Keratinocyte (primary cell): ENCODE results near the gene TPCN1. TPM values are rescaled to one million over a fixed set of nuclear protein-coding genes. Genes with fewer than 3 reads are reported as not detected.

Source experiments
- DNase-seq: peaks from one replicate; pipeline ENCODE4 v3.0.0-alpha.2; 2011; ENCODE audit warnings: low read depth, missing footprints, low spot score
- FAIRE-seq: peaks from 2 replicates; lab custom pipeline; 2011; peaks lifted over from hg19 to GRCh38; lab: Jason Lieb, UNC
- H2AFZ ChIP-seq: 2 replicates; pipeline ENCODE4 v1.6.0; 2012; ENCODE audit warnings: low read length, control low read depth, inconsistent platforms; ENCODE audit not compliant: control insufficient read depth
- H3K27ac ChIP-seq: 2 replicates; pipeline ENCODE4 v1.5.1; 2011; ENCODE audit warnings: low read length; ENCODE audit not compliant: control insufficient read depth, insufficient read depth
- H3K27me3 ChIP-seq: 3 replicates; pipeline ENCODE4 v1.6.0; 2011; ENCODE audit warnings: low read length; ENCODE audit not compliant: control insufficient read depth, insufficient read depth; ENCODE audit errors: extremely low read depth
- H3K36me3 ChIP-seq, 2 experiments: 2 replicates in 1 of 2; 3 replicates in 1 of 2; pipeline ENCODE4 v1.5.1; 2011; ENCODE audit warnings: low read length in 2 of 2, mild to moderate bottlenecking in 1 of 2; ENCODE audit not compliant: control insufficient read depth in 2 of 2, insufficient read depth in 2 of 2; ENCODE audit errors: extremely low read depth in 1 of 2
- H3K4me1 ChIP-seq: 3 replicates; pipeline ENCODE4 v1.5.1; 2011; ENCODE audit warnings: low read length; ENCODE audit not compliant: control insufficient read depth, insufficient read depth; ENCODE audit errors: extremely low read depth
- H3K4me2 ChIP-seq: 3 replicates; pipeline ENCODE4 v1.6.0; 2011; ENCODE audit warnings: low read depth, low read length; ENCODE audit not compliant: control insufficient read depth, insufficient read depth; ENCODE audit errors: extremely low read depth
- H3K4me3 ChIP-seq, 3 experiments: fragments of 200-600 bp in 1 of 3; sonication (generic) in 1 of 3; 2 replicates in 2 of 3; 3 replicates in 1 of 3; pipeline ENCODE4 v1.5.1; 2011 to 2016; ENCODE audit warnings: low read length in 3 of 3, mild to moderate bottlenecking in 3 of 3, control low read depth in 2 of 3, inconsistent platforms in 1 of 3, low read depth in 1 of 3, mixed read lengths in 1 of 3, mixed run types in 1 of 3, moderate library complexity in 1 of 3; ENCODE audit not compliant: control insufficient read depth in 2 of 3, insufficient read depth in 2 of 3; ENCODE audit errors: extremely low read depth in 1 of 3
- H3K79me2 ChIP-seq: 2 replicates; pipeline ENCODE4 v1.6.0; 2012; ENCODE audit warnings: low read length; ENCODE audit not compliant: control insufficient read depth, insufficient read depth
- H3K9ac ChIP-seq: 3 replicates; pipeline ENCODE4 v1.6.0; 2011; ENCODE audit warnings: low read length; ENCODE audit not compliant: control insufficient read depth, insufficient read depth; ENCODE audit errors: extremely low read depth
- H3K9me1 ChIP-seq: 3 replicates; pipeline ENCODE4 v1.6.0; 2011; ENCODE audit warnings: low read length; ENCODE audit not compliant: control insufficient read depth, insufficient read depth; ENCODE audit errors: extremely low read depth
- H3K9me3 ChIP-seq: 2 replicates; pipeline ENCODE4 v1.5.1; 2012; ENCODE audit warnings: low read depth, low read length; ENCODE audit not compliant: control insufficient read depth
- H4K20me1 ChIP-seq: 3 replicates; pipeline ENCODE4 v1.6.0; 2011; ENCODE audit warnings: low read length; ENCODE audit not compliant: control insufficient read depth, insufficient read depth; ENCODE audit errors: extremely low read depth
- CTCF ChIP-seq, 3 experiments: IDR thresholded peaks in 1 of 3; conservative IDR thresholded peaks in 1 of 3; optimal IDR thresholded peaks in 1 of 3; 2 replicates in 2 of 3; 3 replicates in 1 of 3; pipeline versions ENCODE3 to v1.5.1; 2011; ENCODE audit warnings: low read length in 3 of 3, mild to moderate bottlenecking in 3 of 3, moderate library complexity in 2 of 3, control low read depth in 1 of 3, inconsistent platforms in 1 of 3; ENCODE audit not compliant: insufficient read depth in 2 of 3; ENCODE audit errors: extremely low read depth in 1 of 3
- EZH2 ChIP-seq: IDR thresholded peaks from one replicate; pipeline ENCODE4 v1.6.1; 2012; ENCODE audit warnings: inconsistent platforms, mild to moderate bottlenecking, low read length, moderate library complexity
- dilution Hi-C: fragments of 300-500 bp; cut with MboI; formaldehyde crosslinking; loops from one replicate; pipeline ENCODE4 v1.7.0; 2020; ENCODE audit warnings: low sequenced_read_pairs; ENCODE audit not compliant: extremely low pct_ligation_motif_present
- polyA plus RNA-seq, 5 experiments: library from polyadenylated mRNA; depleted of rRNA in 3 of 5; stranded (reverse) in 3 of 5; stranded (forward) in 1 of 5; unstranded in 1 of 5; fragments of >200 nt; gene quantifications; 1 replicate in 1 of 5; 2 replicates in 3 of 5; 3 replicates in 1 of 5; pipeline versions ENCODE4 v1.2.1 to v1.2.3, GENCODE V29; 2011 to 2012; ENCODE audit warnings: missing spikeins in 2 of 5, low read depth in 1 of 5, low replicate concordance in 1 of 5

Gene TPCN1
- polyA plus RNA-seq, 1 donor (not counting 4 experiments of a cell fraction or from before 2014, with no cell fraction given): 6.8 TPM

- H3K27me3 ChIP-seq: no peaks in the 10 kb centered on the region
- H3K4me3 ChIP-seq: no peak overlapping the region
- H3K27ac ChIP-seq: no peak overlapping the region
- H3K36me3 ChIP-seq: peaks cover 21 to 27% of the 10 kb centered on the region in 2 experiments
- H3K9me3 ChIP-seq: no peaks in the 10 kb centered on the region
- H4K20me1 ChIP-seq: no peaks in the 10 kb centered on the region
- H3K79me2 ChIP-seq: peaks cover 51% of the 10 kb centered on the region
- peaks cover 5% of the 10 kb centered on the region for H3K9me1 ChIP-seq
- FAIRE-seq: no peak
- peaks cover 14% of the 10 kb centered on the region for H3K4me1 ChIP-seq
- no peak overlapping the region for H3K4me2 ChIP-seq
- TF ChIP-seq CTCF (optimal IDR thresholded peaks at IDR 0.05 in 1 of 3, IDR thresholded peaks at IDR 0.05 in 1 of 3, conservative IDR thresholded peaks at IDR 0.05 in 1 of 3; ENCODE audit: extremely low read depth in 1 of 3, insufficient read depth in 2 of 3, low read length in 3 of 3) (no peak), EZH2 (no peak)
- no peak overlapping the region for H2AFZ ChIP-seq
- dilution Hi-C loops: no loop called here
- no peak for DNase-seq
- no peak overlapping the region for H3K9ac ChIP-seq
Measured at GRCh38 chr12:113183030-113183589, 38.2 kb upstream of the TPCN1 start.

GRCh38 chr12:113184098-113184899 lies 37.0 kb upstream of the TPCN1 start:
- DNase-seq (no peak), FAIRE-seq (no peak)
- dilution Hi-C loops: no loop called here
- Histone ChIP-seq H3K9me3 (no peaks in the 10 kb centered on the region), H3K4me2 (peak overlapping the region; percentile 96), H3K27ac (peak overlapping the region; percentile 95), H3K9me1 (peaks cover 5% of the 10 kb centered on the region), H3K79me2 (peaks cover 51% of the 10 kb centered on the region), H3K36me3 (peaks cover 13 to 20% of the 10 kb centered on the region in 2 experiments), H3K4me1 (peaks cover 14% of the 10 kb centered on the region), H3K9ac (peak overlapping the region; percentile 98), H3K27me3 (no peaks in the 10 kb centered on the region), H4K20me1 (no peaks in the 10 kb centered on the region), H2AFZ (peak overlapping the region; percentile 79), H3K4me3 (peak overlapping the region; percentile 77 to 91 (median 87))
- TF ChIP-seq CTCF (optimal IDR thresholded peaks at IDR 0.05 in 1 of 3, IDR thresholded peaks at IDR 0.05 in 1 of 3, conservative IDR thresholded peaks at IDR 0.05 in 1 of 3; ENCODE audit: extremely low read depth in 1 of 3, insufficient read depth in 2 of 3, low read length in 3 of 3): no peak
- no peak for TF ChIP-seq EZH2
